K562 (cell line): ENCODE results near the gene KMT2D. TPM values are rescaled to one million over a fixed set of nuclear protein-coding genes. Genes with fewer than 3 reads are reported as not detected.

Source experiments
- ATAC-seq: fragments of 200-7000 bp; cut with Tn5 transposase; 3 replicates; pipeline ENCODE4 v1.9.1; 2020; ENCODE audit warnings: moderate library complexity
- BruUV-seq: library from RNA; stranded (reverse); fragments of 400-500 nt; replicated peaks from 2 replicates; lab custom pipeline; 2021; lab: Mats Ljungman, UMichigan
- CTCF ChIA-PET: fragments of 300-600 bp; formaldehyde crosslinking; extraction: SDS; loops from one replicate; lab custom pipeline; 2021; ENCODE audit warnings: low intra/inter-chr PET ratio; lab: Yijun Ruan, JAX
- POLR2A ChIA-PET: fragments of 300-600, 350-650 bp; sonication (Branson Sonifier 250); formaldehyde crosslinking; extraction: SDS; loops from one replicate; lab custom pipeline; 2021; ENCODE audit warnings: antibody characterized with exemption, inconsistent platforms; lab: Yijun Ruan, JAX
- DNase-seq, 4 experiments: peaks; one replicate each; pipeline versions ENCODE4 v3.0.0 to v3.0.0-alpha.2; 2011 to 2018; ENCODE audit warnings: low spot score in 3 of 4, mixed read lengths in 3 of 4; ENCODE audit errors: extremely low read depth in 1 of 4
- FAIRE-seq: peaks from 2 replicates; lab custom pipeline; 2011; peaks lifted over from hg19 to GRCh38; lab: Jason Lieb, UNC
- H2AFZ ChIP-seq: 2 replicates; pipeline ENCODE4 v1.6.0; 2011; ENCODE audit warnings: low read depth, low read length, control low read depth, inconsistent platforms
- H3K27ac ChIP-seq: fragments of 200-600 bp; 3 replicates; pipeline ENCODE4 v1.8.0; 2011; ENCODE audit warnings: low read depth, mild to moderate bottlenecking, control low read depth, inconsistent platforms, low read length, moderate library complexity, mixed read lengths; ENCODE audit errors: extremely low read depth
- H3K27me3 ChIP-seq, 2 experiments: fragments of 300-600 bp in 1 of 2; 2 replicates in 1 of 2; 3 replicates in 1 of 2; pipeline versions ENCODE4 v1.6.0 to v1.8.0; 2011; ENCODE audit warnings: inconsistent platforms in 2 of 2, low read length in 2 of 2, mild to moderate bottlenecking in 1 of 2, mixed read lengths in 1 of 2, moderate library complexity in 1 of 2; ENCODE audit not compliant: control insufficient read depth in 2 of 2, insufficient read depth in 2 of 2
- H3K36me3 ChIP-seq: fragments of 300-600 bp; 3 replicates; pipeline ENCODE4 v1.8.0; 2011; ENCODE audit warnings: mild to moderate bottlenecking, low read length, inconsistent platforms; ENCODE audit not compliant: control insufficient read depth, insufficient read depth
- H3K4me1 ChIP-seq, 2 experiments: fragments of 200-600 bp in 1 of 2; replicated peaks in 1 of 2; 2 replicates in 1 of 2; 3 replicates in 1 of 2; pipeline versions ENCODE4 v1.5.1 to v1.8.0; 2011; ENCODE audit warnings: inconsistent platforms in 2 of 2, low read length in 2 of 2, mild to moderate bottlenecking in 1 of 2, mixed read lengths in 1 of 2, moderate library complexity in 1 of 2; ENCODE audit not compliant: control insufficient read depth in 2 of 2, insufficient read depth in 2 of 2
- H3K4me2 ChIP-seq: 2 replicates; pipeline ENCODE4 v1.6.1; 2011; ENCODE audit warnings: low read length, control low read depth, inconsistent platforms, mixed read lengths; ENCODE audit not compliant: insufficient read depth
- H3K4me3 ChIP-seq: fragments of 200-600 bp; sonication (generic), shearing (Covaris generic); 2 replicates; pipeline ENCODE4 v1.5.1; 2016; ENCODE audit warnings: control low read depth, inconsistent platforms
- H3K79me2 ChIP-seq: fragments of 200-600 bp; 3 replicates; pipeline ENCODE4 v1.8.0; 2011; ENCODE audit warnings: low read length, inconsistent platforms; ENCODE audit not compliant: control insufficient read depth, insufficient read depth
- H3K9ac ChIP-seq, 2 experiments: 2 replicates each; pipeline versions ENCODE4 v1.6.0 to v1.6.1; 2011; ENCODE audit warnings: low read depth in 2 of 2, low read length in 2 of 2, control low read depth in 1 of 2, inconsistent platforms in 1 of 2, mild to moderate bottlenecking in 1 of 2, mixed read lengths in 1 of 2; ENCODE audit not compliant: insufficient read depth in 1 of 2
- H3K9me1 ChIP-seq: one replicate; pipeline ENCODE4 v1.6.0; 2011; ENCODE audit warnings: inconsistent platforms, mild to moderate bottlenecking, low read length, moderate library complexity; ENCODE audit not compliant: control insufficient read depth, insufficient read depth
- H3K9me3 ChIP-seq: replicated peaks from 2 replicates; pipeline ENCODE4 v1.5.1; 2011; ENCODE audit warnings: low read depth, low read length, inconsistent platforms; ENCODE audit not compliant: control insufficient read depth, insufficient read depth
- H4K20me1 ChIP-seq: replicated peaks from 2 replicates; pipeline ENCODE4 v1.6.1; 2011; ENCODE audit warnings: low read length, inconsistent platforms, mixed read lengths; ENCODE audit not compliant: control insufficient read depth, insufficient read depth
- ETV6 ChIP-seq, 3 experiments: fragments of 150-350 bp in 1 of 3; sonication (generic) in 1 of 3; formaldehyde crosslinking in 1 of 3; IDR thresholded peaks; 2 replicates each; pipeline versions ENCODE4 v1.6.1 to v1.8.0; 2014 to 2022; ENCODE audit warnings: borderline replicate concordance in 2 of 3, low read depth in 2 of 3, antibody characterized with exemption in 1 of 3, low read length in 1 of 3, mild to moderate bottlenecking in 1 of 3, missing genetic modification reagents in 1 of 3
- FOS ChIP-seq: IDR thresholded peaks from 3 replicates; pipeline ENCODE4 v1.6.1; 2011; ENCODE audit not compliant: insufficient read length; ENCODE audit errors: extremely low read depth
- JUN ChIP-seq, 2 experiments: sonication (generic) in 1 of 2; formaldehyde crosslinking in 1 of 2; IDR thresholded peaks; 2 replicates each; pipeline versions ENCODE4 v1.6.1 to v1.8.0; 2012 to 2022; ENCODE audit warnings: borderline replicate concordance in 2 of 2, mild to moderate bottlenecking in 2 of 2, improper control_type of control experiment in 1 of 2, low read depth in 1 of 2, low read length in 1 of 2, missing genetic modification reagents in 1 of 2
- KLF10 ChIP-seq: fragments of 250-450 bp; sonication (Bioruptor Pico); IDR thresholded peaks from 2 replicates; pipeline ENCODE4 v1.6.1; 2021; ENCODE audit warnings: matching md5 sums
- POLR2A ChIP-seq: fragments of 450-650 bp; conservative IDR thresholded peaks from 2 replicates; pipeline ENCODE4 v1.6.1; 2016
- SIN3A ChIP-seq, 2 experiments: fragments of 150-350 bp in 1 of 2; IDR thresholded peaks; 2 replicates each; pipeline ENCODE4 v1.6.1; 2011 to 2016; ENCODE audit warnings: borderline replicate concordance in 2 of 2, low read depth in 2 of 2, low read length in 2 of 2, mild to moderate bottlenecking in 2 of 2, moderate library complexity in 2 of 2; ENCODE audit not compliant: control insufficient read depth in 1 of 2
- SRSF9 ChIP-seq: fragments of 200-400 bp; formaldehyde crosslinking; IDR thresholded peaks from 2 replicates; pipeline ENCODE4 v1.6.1; 2017; ENCODE audit warnings: low read depth, low read length, borderline replicate concordance
- STAG1 ChIP-seq: sonication (generic); formaldehyde crosslinking; IDR thresholded peaks from 2 replicates; pipeline ENCODE4 v1.5.0; 2020; ENCODE audit warnings: missing genetic modification reagents, borderline replicate concordance
- STAT5B ChIP-seq: fragments of 250-450 bp; sonication (Bioruptor Pico); IDR thresholded peaks from 2 replicates; pipeline ENCODE4 v1.8.0; 2021; ENCODE audit warnings: mild to moderate bottlenecking, inconsistent platforms
- TEAD1 ChIP-seq, 2 experiments: fragments of 450-650 bp in 1 of 2; sonication (generic) in 1 of 2; formaldehyde crosslinking; IDR thresholded peaks; 2 replicates each; pipeline versions ENCODE4 v1.4.0 to v1.8.0; 2020 to 2022; ENCODE audit warnings: mild to moderate bottlenecking in 2 of 2, missing genetic modification reagents in 1 of 2
- TGIF2 ChIP-seq: sonication (generic); formaldehyde crosslinking; IDR thresholded peaks from 2 replicates; pipeline ENCODE4 v1.8.1; 2022; ENCODE audit warnings: mild to moderate bottlenecking, missing genetic modification reagents, moderate library complexity
- TSC22D4 ChIP-seq: fragments of 450-650 bp; IDR thresholded peaks from 2 replicates; pipeline ENCODE4 v1.6.1; 2016; ENCODE audit warnings: missing genetic modification characterization, missing biosample characterization, control low read depth
- ZFX ChIP-seq: sonication (generic); formaldehyde crosslinking; IDR thresholded peaks from 2 replicates; pipeline ENCODE4 v1.8.0; 2022; ENCODE audit warnings: mild to moderate bottlenecking, missing genetic modification reagents, moderate library complexity
- ZNF23 ChIP-seq: fragments of 250-450 bp; sonication (Bioruptor Pico); IDR thresholded peaks from 2 replicates; pipeline ENCODE4 v1.4.0; 2020; ENCODE audit warnings: mild to moderate bottlenecking
- ZNF445 ChIP-seq: fragments of 250-450 bp; sonication (Bioruptor Pico); IDR thresholded peaks from 2 replicates; pipeline ENCODE4 v1.4.0; 2020; ENCODE audit warnings: low read depth, mild to moderate bottlenecking, moderate library complexity
- ZNF668 ChIP-seq: fragments of 250-450 bp; sonication (Bioruptor Pico); IDR thresholded peaks from 2 replicates; pipeline ENCODE4 v1.8.0; 2022; ENCODE audit warnings: mild to moderate bottlenecking, inconsistent platforms
- ZNF766 ChIP-seq: fragments of 200-800 bp; sonication (Bioruptor generic); conservative IDR thresholded peaks from 2 replicates; pipeline ENCODE4 v1.6.1; 2016; ENCODE audit warnings: missing genetic modification characterization, missing compliant biosample characterization
- WGBS: fragments of 100-300 bp; shearing (Covaris generic); methylation state at CpG from one replicate; pipeline ENCODE4 v1.1.6; 2016; ENCODE audit warnings: low coverage, mixed read lengths; ENCODE audit not compliant: insufficient coverage; ENCODE audit errors: missing lambda C conversion rate; 5-methylcytosine and 5-hydroxymethylcytosine counted together
- in situ Hi-C: fragments of 300-500 bp; cut with MboI; formaldehyde crosslinking; loops from 4 replicates; pipeline ENCODE4 v1.15.0; 2018; ENCODE audit warnings: inconsistent platforms, mixed read lengths
- intact Hi-C: fragments of 100-400 bp; cut with micrococcal nuclease; formaldehyde crosslinking; loops from 2 replicates; pipeline ENCODE4 v1.14.2; 2022
- polyA plus RNA-seq, 8 experiments: library from polyadenylated mRNA; depleted of rRNA in 4 of 8; stranded (reverse) in 5 of 8; unstranded in 3 of 8; fragments of >200 nt; fragmentation: Nextera tagmentation in 2 of 8; fragmentation: Illumina TruSeq in 1 of 8; extraction: Ambion mirVana in 2 of 8; extraction: Trizol in 1 of 8; gene quantifications; 2 replicates each; pipeline versions ENCODE4 v1.2.1 to v1.2.3, GENCODE V29; 2011 to 2014; ENCODE audit warnings: inconsistent platforms in 1 of 8, missing spikeins in 1 of 8
- total RNA-seq, 7 experiments: library from RNA; depleted of rRNA in 6 of 7; stranded (reverse); fragments of >200 nt in 6 of 7; fragmentation: Illumina TruSeq in 2 of 7; extraction: Trizol in 2 of 7; gene quantifications; 2 replicates each; pipeline versions ENCODE4 v1.2.1 to v1.2.3, GENCODE V29; 2011 to 2021; ENCODE audit warnings: low replicate concordance in 1 of 7
- TF ChIP-seq, protein P1 (sequence below): sonication (generic); formaldehyde crosslinking; IDR thresholded peaks from 2 replicates; pipeline ENCODE4 v1.8.0; 2022; ENCODE audit warnings: mild to moderate bottlenecking, missing genetic modification reagents
- TF ChIP-seq, protein P2 (sequence below): fragments of 200-800 bp; sonication (Bioruptor generic); IDR thresholded peaks from 2 replicates; pipeline ENCODE4 v1.6.1; 2017; ENCODE audit warnings: missing genetic modification characterization, missing compliant biosample characterization

KMT2D gene
- total and polyA plus RNA-seq, 9 of the 15 experiments (the other 6 are each of a cell fraction or from before 2014, with no cell fraction given): 0.22 to 93.7 (median 13.7) TPM

GRCh38 chr12:49037947-49038237 is 22.7 kb downstream of the KMT2D start:
- POLR2A ChIA-PET: interaction anchor here (1.1 to 12.9 kb wide), 10 partner anchors 8 to 94 kb away, joined by 3 to 78 read pairs (median 8); partner anchors contain the start of genes PRKAG1 and TUBA1B
- 92% methylated on average over 7 of the region's 7 CpGs for WGBS
- Histone ChIP-seq H4K20me1 (no peaks in the 10 kb centered on the region; the same call in 1 of the 2 replicates), H3K4me1 (peaks cover 0 to 7% of the 10 kb centered on the region in 2 experiments; a peak in 1 of 5 replicates), H3K4me2 (no peak overlapping the region)
- no peak for TF ChIP-seq SIN3A (IDR thresholded peaks at IDR 0.05; ENCODE audit: borderline replicate concordance in 2 of 2, control insufficient read depth in 1 of 2, low read depth in 2 of 2, low read length in 2 of 2)
- no peak for TF ChIP-seq POLR2A
- TF ChIP-seq ZNF445 (CRISPR knock-in tag): no peak
- no peak for TF ChIP-seq ZNF23 (CRISPR knock-in tag)
- TF ChIP-seq TSC22D4 (tag): no peak
- no peak for TF ChIP-seq ZNF668
- TF ChIP-seq JUN (IDR thresholded peaks at IDR 0.05; ENCODE audit: borderline replicate concordance, low read depth, low read length): no peak
- no peak for TF ChIP-seq JUN (CRISPR knock-in tag; IDR thresholded peaks at IDR 0.05; ENCODE audit: borderline replicate concordance)
- no peak for TF ChIP-seq TGIF2 (CRISPR knock-in tag)
- no peak for TF ChIP-seq TEAD1 (CRISPR knock-in tag; IDR thresholded peaks at IDR 0.05)
- TF ChIP-seq STAG1 (CRISPR knock-in tag): no peak
- TF ChIP-seq FOS: no peak
- TF ChIP-seq KLF10 (CRISPR knock-in tag): no peak
- TF ChIP-seq ETV6 (IDR thresholded peaks at IDR 0.05; ENCODE audit: borderline replicate concordance in 1 of 2, low read depth in 2 of 2, low read length in 1 of 2): no peak
- TF ChIP-seq ETV6 (CRISPR knock-in tag; IDR thresholded peaks at IDR 0.05; ENCODE audit: borderline replicate concordance): no peak
- TF ChIP-seq, protein P1, sequence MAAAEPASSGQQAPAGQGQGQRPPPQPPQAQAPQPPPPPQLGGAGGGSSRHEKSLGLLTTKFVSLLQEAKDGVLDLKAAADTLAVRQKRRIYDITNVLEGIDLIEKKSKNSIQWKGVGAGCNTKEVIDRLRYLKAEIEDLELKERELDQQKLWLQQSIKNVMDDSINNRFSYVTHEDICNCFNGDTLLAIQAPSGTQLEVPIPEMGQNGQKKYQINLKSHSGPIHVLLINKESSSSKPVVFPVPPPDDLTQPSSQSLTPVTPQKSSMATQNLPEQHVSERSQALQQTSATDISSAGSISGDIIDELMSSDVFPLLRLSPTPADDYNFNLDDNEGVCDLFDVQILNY (CRISPR knock-in tag): no peak
- TF ChIP-seq ZFX (CRISPR knock-in tag): no peak
- no peak for TF ChIP-seq ZNF766 (CRISPR knock-in tag)
- TF ChIP-seq STAT5B: no peak
- no peak for TF ChIP-seq SRSF9
- TF ChIP-seq, protein P2, sequence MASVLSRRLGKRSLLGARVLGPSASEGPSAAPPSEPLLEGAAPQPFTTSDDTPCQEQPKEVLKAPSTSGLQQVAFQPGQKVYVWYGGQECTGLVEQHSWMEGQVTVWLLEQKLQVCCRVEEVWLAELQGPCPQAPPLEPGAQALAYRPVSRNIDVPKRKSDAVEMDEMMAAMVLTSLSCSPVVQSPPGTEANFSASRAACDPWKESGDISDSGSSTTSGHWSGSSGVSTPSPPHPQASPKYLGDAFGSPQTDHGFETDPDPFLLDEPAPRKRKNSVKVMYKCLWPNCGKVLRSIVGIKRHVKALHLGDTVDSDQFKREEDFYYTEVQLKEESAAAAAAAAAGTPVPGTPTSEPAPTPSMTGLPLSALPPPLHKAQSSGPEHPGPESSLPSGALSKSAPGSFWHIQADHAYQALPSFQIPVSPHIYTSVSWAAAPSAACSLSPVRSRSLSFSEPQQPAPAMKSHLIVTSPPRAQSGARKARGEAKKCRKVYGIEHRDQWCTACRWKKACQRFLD: no peak
- TF ChIP-seq, all 486 proteins: peak for 0
- in situ Hi-C loops (no loop called here), intact Hi-C loops (no loop called here)
- H3K9ac ChIP-seq: peak overlapping the region in 1 of 2 experiments; percentile 31; a peak in 1 of 4 replicates
- CTCF ChIA-PET: no interaction called here
- no peaks in the 10 kb centered on the region for H3K27me3 ChIP-seq
- no peak overlapping the region for H2AFZ ChIP-seq
- no TSS peak for BruUV-seq
- FAIRE-seq (no peak), ATAC-seq (no peak), DNase-seq (no peak)
- no peaks in the 10 kb centered on the region for H3K9me1 ChIP-seq
- no peak overlapping the region for H3K4me3 ChIP-seq
- H3K79me2 ChIP-seq: no peaks in the 10 kb centered on the region
- peaks cover 97% of the 10 kb centered on the region; the same call in 2 of the 3 replicates for H3K36me3 ChIP-seq
- H3K9me3 ChIP-seq: no peaks in the 10 kb centered on the region
- no peak overlapping the region for H3K27ac ChIP-seq
